Smooth muscle cell of the brain vasculature (primary cell): ENCODE measurements around the gene KCNE5.
"Not testable (repeated sequence)": the region's sequence is repeated elsewhere in the genome, so short reads cannot be mapped to it uniquely, and the experiment has no call there.

Experiments used
- DNase-seq: peaks from one replicate; pipeline ENCODE4 v3.0.0-alpha.2; 2012; ENCODE audit warnings: low read depth, low spot score

Gene KCNE5

DNA sequence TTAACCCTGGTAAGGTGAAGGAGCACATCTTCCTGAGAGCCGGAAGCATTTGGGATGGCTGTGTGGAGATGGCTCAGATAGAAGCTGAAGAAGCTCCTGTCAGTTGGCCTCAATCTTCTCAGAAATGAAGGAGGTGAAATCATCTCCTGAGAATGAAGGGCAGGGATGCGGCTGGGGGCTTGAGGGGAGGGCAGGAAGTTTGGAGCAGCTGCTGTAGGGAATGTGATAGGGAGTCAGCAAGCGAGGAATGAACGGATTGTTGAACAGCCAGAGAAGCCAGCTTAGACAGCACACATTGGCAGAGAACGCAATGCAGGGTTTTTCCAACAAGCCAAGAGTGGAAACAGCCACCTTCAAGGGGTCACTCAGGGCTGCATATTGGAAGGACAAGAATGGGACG, 10.0 kb downstream of the KCNE5 start:
- DNase-seq = no peak

GRCh38 chrX:109601486-109601885, 23.5 kb downstream of the KCNE5 start:
- DNase-seq = no peak

GRCh38 chrX:109600237-109600651, 24.7 kb downstream of the KCNE5 start:
- no peak for DNase-seq

DNA sequence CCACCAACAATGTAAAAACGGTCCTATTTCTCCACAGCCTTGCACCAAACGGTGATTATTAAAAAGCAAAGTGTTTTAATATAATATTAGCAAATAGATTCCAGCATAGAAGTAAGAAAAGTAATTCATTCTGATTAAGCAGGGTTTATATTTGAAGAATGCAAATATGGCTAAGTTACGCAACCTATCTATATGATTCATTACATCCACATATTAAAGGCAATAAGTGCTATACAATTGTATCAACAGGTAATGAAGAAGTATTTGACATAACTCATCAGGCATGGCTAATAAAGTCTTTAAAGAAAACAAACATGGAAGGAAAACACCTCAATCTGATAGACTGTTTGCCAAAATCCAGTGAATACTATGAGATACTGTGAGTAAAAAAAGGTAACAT, 29.0 kb downstream of the KCNE5 start:
- DNase-seq = no peak

GRCh38 chrX:109590176-109590575, 34.8 kb downstream of the KCNE5 start:
- no peak for DNase-seq

DNA sequence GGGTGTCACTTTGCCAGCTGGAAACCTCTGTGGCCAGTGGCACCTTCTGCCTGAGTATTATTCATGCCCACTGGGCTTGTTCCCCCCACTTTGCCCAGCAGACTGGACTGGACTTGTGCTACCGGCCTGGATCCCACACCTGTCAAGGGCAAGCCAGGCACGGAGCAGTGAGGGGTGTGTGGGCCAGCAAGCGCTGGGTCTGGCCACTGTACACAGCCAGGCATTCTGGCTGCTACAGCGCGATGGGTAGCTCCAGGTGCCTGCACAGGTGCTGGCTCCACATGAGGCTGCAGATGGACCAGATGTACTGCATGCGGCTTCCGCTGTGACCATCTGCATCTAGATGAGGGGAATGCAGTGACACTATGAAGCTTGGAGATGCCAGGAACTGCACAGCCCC, 39.5 kb downstream of the KCNE5 start:
- no peak for DNase-seq

GRCh38 chrX:109578916-109579315, 46.1 kb downstream of the KCNE5 start:
- DNase-seq = no peak

GRCh38 chrX:109577055-109577454, 47.9 kb downstream of the KCNE5 start:
- DNase-seq = no peak

DNA sequence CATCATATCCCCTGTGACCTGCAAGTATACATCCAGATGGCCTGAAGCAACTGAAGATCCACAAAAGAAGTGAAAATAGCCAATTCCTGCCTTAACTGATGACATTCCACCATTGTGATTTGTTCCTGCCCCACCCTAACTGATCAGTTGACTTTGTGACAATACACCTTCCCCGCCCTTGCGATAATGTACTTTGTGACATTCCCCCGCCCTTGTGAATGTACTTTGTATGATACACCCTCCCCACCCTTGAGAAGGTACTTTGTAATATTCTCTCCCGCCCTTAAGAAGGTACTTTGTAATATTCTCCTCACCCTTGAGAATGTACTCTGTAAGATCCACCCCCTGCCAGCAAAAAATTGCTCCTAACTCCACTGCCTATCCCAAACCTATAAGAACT, 48.9 kb downstream of the KCNE5 start:
- not testable (repeated sequence) for DNase-seq
